Measurements from ENCODE around the gene PAF1.

GRCh38 chr19:39390451-39390750 lies 505 bp downstream of the PAF1 start:
- TF ChIP-seq, protein P1, sequence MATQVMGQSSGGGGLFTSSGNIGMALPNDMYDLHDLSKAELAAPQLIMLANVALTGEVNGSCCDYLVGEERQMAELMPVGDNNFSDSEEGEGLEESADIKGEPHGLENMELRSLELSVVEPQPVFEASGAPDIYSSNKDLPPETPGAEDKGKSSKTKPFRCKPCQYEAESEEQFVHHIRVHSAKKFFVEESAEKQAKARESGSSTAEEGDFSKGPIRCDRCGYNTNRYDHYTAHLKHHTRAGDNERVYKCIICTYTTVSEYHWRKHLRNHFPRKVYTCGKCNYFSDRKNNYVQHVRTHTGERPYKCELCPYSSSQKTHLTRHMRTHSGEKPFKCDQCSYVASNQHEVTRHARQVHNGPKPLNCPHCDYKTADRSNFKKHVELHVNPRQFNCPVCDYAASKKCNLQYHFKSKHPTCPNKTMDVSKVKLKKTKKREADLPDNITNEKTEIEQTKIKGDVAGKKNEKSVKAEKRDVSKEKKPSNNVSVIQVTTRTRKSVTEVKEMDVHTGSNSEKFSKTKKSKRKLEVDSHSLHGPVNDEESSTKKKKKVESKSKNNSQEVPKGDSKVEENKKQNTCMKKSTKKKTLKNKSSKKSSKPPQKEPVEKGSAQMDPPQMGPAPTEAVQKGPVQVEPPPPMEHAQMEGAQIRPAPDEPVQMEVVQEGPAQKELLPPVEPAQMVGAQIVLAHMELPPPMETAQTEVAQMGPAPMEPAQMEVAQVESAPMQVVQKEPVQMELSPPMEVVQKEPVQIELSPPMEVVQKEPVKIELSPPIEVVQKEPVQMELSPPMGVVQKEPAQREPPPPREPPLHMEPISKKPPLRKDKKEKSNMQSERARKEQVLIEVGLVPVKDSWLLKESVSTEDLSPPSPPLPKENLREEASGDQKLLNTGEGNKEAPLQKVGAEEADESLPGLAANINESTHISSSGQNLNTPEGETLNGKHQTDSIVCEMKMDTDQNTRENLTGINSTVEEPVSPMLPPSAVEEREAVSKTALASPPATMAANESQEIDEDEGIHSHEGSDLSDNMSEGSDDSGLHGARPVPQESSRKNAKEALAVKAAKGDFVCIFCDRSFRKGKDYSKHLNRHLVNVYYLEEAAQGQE (IDR thresholded peaks at IDR 0.05; ENCODE audit: low read depth) = no peak
- TF ChIP-seq TAF1 (IDR thresholded peaks at IDR 0.05; ENCODE audit: low read depth) (no peak), CEBPB (IDR thresholded peaks at IDR 0.05) (no peak), EP300 (IDR thresholded peaks at IDR 0.05; ENCODE audit: borderline replicate concordance) (no peak), ZBTB7A (IDR thresholded peaks at IDR 0.05; ENCODE audit: low read depth) (no peak), CREB1 (IDR thresholded peaks at IDR 0.05; ENCODE audit: low read depth) (peak; percentile 94), FOXM1 (IDR thresholded peaks at IDR 0.05; ENCODE audit: borderline replicate concordance, low read depth) (no peak), NFIC (IDR thresholded peaks at IDR 0.05) (no peak), YY1 (IDR thresholded peaks at IDR 0.05; ENCODE audit: low read depth) (no peak), RAD21 (IDR thresholded peaks at IDR 0.05; ENCODE audit: low read depth) (no peak), USF1 (IDR thresholded peaks at IDR 0.05) (peak; percentile 25; the same call in 1 of the 2 replicates), EGR1 (IDR thresholded peaks at IDR 0.05) (no peak)
- TF ChIP-seq, protein P2, sequence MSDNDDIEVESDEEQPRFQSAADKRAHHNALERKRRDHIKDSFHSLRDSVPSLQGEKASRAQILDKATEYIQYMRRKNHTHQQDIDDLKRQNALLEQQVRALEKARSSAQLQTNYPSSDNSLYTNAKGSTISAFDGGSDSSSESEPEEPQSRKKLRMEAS (IDR thresholded peaks at IDR 0.05) = no peak

Data from Ishikawa (cell line).